ENCODE measurements around the gene MB. TPM values are rescaled to one million over a fixed set of nuclear protein-coding genes. Genes with fewer than 3 reads are reported as not detected.

Gene MB
- total RNA-seq, 1 donor: not detected

- Histone ChIP-seq H3K27me3 (ENCODE audit: insufficient read depth, low read length) (no peaks in the 10 kb centered on the region), H3K4me1 (ENCODE audit: insufficient read depth, low read length) (peaks cover 12% of the 10 kb centered on the region), H3K4me3 (ENCODE audit: low read length) (no peak overlapping the region), H3K9me3 (ENCODE audit: low read depth, low read length) (no peaks in the 10 kb centered on the region)
These were observed 29.7 kb downstream of the MB start for GRCh38 chr22:35587447-35587870.

- peaks cover 12% of the 10 kb centered on the region for H3K4me1 ChIP-seq (ENCODE audit: insufficient read depth, low read length)
- H3K27me3 ChIP-seq (ENCODE audit: insufficient read depth, low read length): no peaks in the 10 kb centered on the region
- no peaks in the 10 kb centered on the region for H3K9me3 ChIP-seq (ENCODE audit: low read depth, low read length)
- no peak overlapping the region for H3K4me3 ChIP-seq (ENCODE audit: low read length)
These were observed 30.4 kb downstream of the MB start for GRCh38 chr22:35586771-35587170.

- H3K27me3 ChIP-seq (ENCODE audit: insufficient read depth, low read length): no peaks in the 10 kb centered on the region
- H3K9me3 ChIP-seq (ENCODE audit: low read depth, low read length): no peaks in the 10 kb centered on the region
- H3K4me3 ChIP-seq (ENCODE audit: low read length): no peak overlapping the region
- no peaks in the 10 kb centered on the region for H3K4me1 ChIP-seq (ENCODE audit: insufficient read depth, low read length)
These were observed 34.1 kb downstream of the MB start for GRCh38 chr22:35582861-35583670.

- no peaks in the 10 kb centered on the region for H3K27me3 ChIP-seq (ENCODE audit: insufficient read depth, low read length)
- no peaks in the 10 kb centered on the region for H3K4me1 ChIP-seq (ENCODE audit: insufficient read depth, low read length)
- no peak overlapping the region for H3K4me3 ChIP-seq (ENCODE audit: low read length)
- no peaks in the 10 kb centered on the region for H3K9me3 ChIP-seq (ENCODE audit: low read depth, low read length)
These were observed 34.8 kb downstream of the MB start for GRCh38 chr22:35582218-35582860.

- Histone ChIP-seq H3K4me3 (ENCODE audit: low read length) (no peak overlapping the region), H3K4me1 (ENCODE audit: insufficient read depth, low read length) (no peaks in the 10 kb centered on the region), H3K9me3 (ENCODE audit: low read depth, low read length) (no peaks in the 10 kb centered on the region), H3K27me3 (ENCODE audit: insufficient read depth, low read length) (no peaks in the 10 kb centered on the region)
These were observed 36.1 kb downstream of the MB start for GRCh38 chr22:35581023-35581413.

GRCh38 chr22:35580351-35581022 lies 36.6 kb downstream of the MB start:
- no peaks in the 10 kb centered on the region for H3K9me3 ChIP-seq (ENCODE audit: low read depth, low read length)
- H3K4me3 ChIP-seq (ENCODE audit: low read length): no peak overlapping the region
- no peaks in the 10 kb centered on the region for H3K4me1 ChIP-seq (ENCODE audit: insufficient read depth, low read length)
- H3K27me3 ChIP-seq (ENCODE audit: insufficient read depth, low read length): no peaks in the 10 kb centered on the region

- H3K9me3 ChIP-seq (ENCODE audit: low read depth, low read length): no peaks in the 10 kb centered on the region
- H3K27me3 ChIP-seq (ENCODE audit: insufficient read depth, low read length): no peaks in the 10 kb centered on the region
- H3K4me1 ChIP-seq (ENCODE audit: insufficient read depth, low read length): no peaks in the 10 kb centered on the region
- H3K4me3 ChIP-seq (ENCODE audit: low read length): no peak overlapping the region
These were observed 38.1 kb downstream of the MB start for GRCh38 chr22:35578836-35579575.

GRCh38 chr22:35577799-35578659 lies 39.1 kb downstream of the MB start:
- Histone ChIP-seq H3K9me3 (ENCODE audit: low read depth, low read length) (no peaks in the 10 kb centered on the region), H3K4me3 (ENCODE audit: low read length) (no peak overlapping the region), H3K4me1 (ENCODE audit: insufficient read depth, low read length) (no peaks in the 10 kb centered on the region), H3K27me3 (ENCODE audit: insufficient read depth, low read length) (no peaks in the 10 kb centered on the region)

- no peak overlapping the region for H3K4me3 ChIP-seq (ENCODE audit: low read length)
- H3K9me3 ChIP-seq (ENCODE audit: low read depth, low read length): no peaks in the 10 kb centered on the region
- no peaks in the 10 kb centered on the region for H3K27me3 ChIP-seq (ENCODE audit: insufficient read depth, low read length)
- no peaks in the 10 kb centered on the region for H3K4me1 ChIP-seq (ENCODE audit: insufficient read depth, low read length)
These were observed 40.5 kb downstream of the MB start for GRCh38 chr22:35576671-35577070.

- no peaks in the 10 kb centered on the region for H3K9me3 ChIP-seq (ENCODE audit: low read depth, low read length)
- no peaks in the 10 kb centered on the region for H3K27me3 ChIP-seq (ENCODE audit: insufficient read depth, low read length)
- H3K4me3 ChIP-seq (ENCODE audit: low read length): no peak overlapping the region
- no peaks in the 10 kb centered on the region for H3K4me1 ChIP-seq (ENCODE audit: insufficient read depth, low read length)
These were observed 41.9 kb downstream of the MB start for GRCh38 chr22:35575116-35575748.

- no peaks in the 10 kb centered on the region for H3K4me1 ChIP-seq (ENCODE audit: insufficient read depth, low read length)
- H3K27me3 ChIP-seq (ENCODE audit: insufficient read depth, low read length): no peaks in the 10 kb centered on the region
- no peak overlapping the region for H3K4me3 ChIP-seq (ENCODE audit: low read length)
- no peaks in the 10 kb centered on the region for H3K9me3 ChIP-seq (ENCODE audit: low read depth, low read length)
These were observed 44.6 kb downstream of the MB start for GRCh38 chr22:35572556-35572955.

- Histone ChIP-seq H3K4me1 (ENCODE audit: insufficient read depth, low read length) (no peaks in the 10 kb centered on the region), H3K4me3 (ENCODE audit: low read length) (no peak overlapping the region), H3K9me3 (ENCODE audit: low read depth, low read length) (no peaks in the 10 kb centered on the region), H3K27me3 (ENCODE audit: insufficient read depth, low read length) (no peaks in the 10 kb centered on the region)
These were observed 46.4 kb downstream of the MB start for GRCh38 chr22:35570686-35571194.

GRCh38 chr22:35569916-35570315 lies 47.2 kb downstream of the MB start:
- H3K27me3 ChIP-seq (ENCODE audit: insufficient read depth, low read length): no peaks in the 10 kb centered on the region

More at GRCh38 chr22:35569916-35570315, 47.2 kb downstream of the MB start:
- Histone ChIP-seq H3K9me3 (ENCODE audit: low read depth, low read length) (no peaks in the 10 kb centered on the region), H3K4me1 (ENCODE audit: insufficient read depth, low read length) (no peaks in the 10 kb centered on the region), H3K4me3 (ENCODE audit: low read length) (no peak overlapping the region)
